Left ventricle myocardium inferior (tissue), 1 donor: Measurements from ENCODE around the gene UGT1A7. TPM values are rescaled to one million over a fixed set of nuclear protein-coding genes. Genes with fewer than 3 reads are reported as not detected.
"Not testable (repeated sequence)": the region's sequence is repeated elsewhere in the genome, so short reads cannot be mapped to it uniquely, and the experiment has no call there.

Experiments used
- DNase-seq: peaks from one replicate; pipeline ENCODE4 v3.0.0-alpha.2; 2020
- H3K27ac ChIP-seq: fragments of 200-600 bp; replicated peaks from 2 replicates; pipeline ENCODE4 v1.8.0; 2021
- H3K27me3 ChIP-seq: fragments of 200-600 bp; 2 replicates; pipeline ENCODE4 v1.8.0; 2021; ENCODE audit warnings: low read depth
- H3K36me3 ChIP-seq: fragments of 200-600 bp; 2 replicates; pipeline ENCODE4 v1.8.0; 2021
- H3K4me1 ChIP-seq: fragments of 200-600 bp; 2 replicates; pipeline ENCODE4 v1.8.0; 2021
- H3K4me3 ChIP-seq: fragments of 200-600 bp; 2 replicates; pipeline ENCODE4 v1.8.0; 2021; ENCODE audit warnings: mild to moderate bottlenecking, moderate library complexity
- H3K9me3 ChIP-seq: fragments of 200-600 bp; replicated peaks from 2 replicates; pipeline ENCODE4 v1.8.0; 2021
- CTCF ChIP-seq: fragments of 200-600 bp; IDR thresholded peaks from 2 replicates; pipeline ENCODE4 v1.8.0; 2021; ENCODE audit warnings: antibody characterized with exemption, mild to moderate bottlenecking, borderline replicate concordance
- intact Hi-C: fragments of 100-400 bp; cut with micrococcal nuclease; formaldehyde crosslinking; loops from one replicate; pipeline ENCODE4 v1.11.0; 2022
- total RNA-seq: library from RNA; stranded (reverse); fragmentation: NEBNext Ultra II Directional; extraction: Animal tissue kit (Norgen Biotek cat#: 25700); gene quantifications from one replicate; pipeline ENCODE4 v1.2.1, GENCODE V29; 2021
- donor health status: DM: no; HTN: yes; CAD: no; lungs with severe emphysema.

The UGT1A7 gene
- total RNA-seq, 1 donor from 2014 or later = not detected

- peaks cover 11% of the 10 kb centered on the region for H3K9me3 ChIP-seq
- peaks cover 49% of the 10 kb centered on the region for H3K27me3 ChIP-seq
- H3K27ac ChIP-seq = no peak overlapping the region
- H3K36me3 ChIP-seq = no peaks in the 10 kb centered on the region
- H3K4me1 ChIP-seq = no peaks in the 10 kb centered on the region
- no peak for TF ChIP-seq CTCF
- intact Hi-C loops = no loop called here
- DNase-seq = no peak
- H3K4me3 ChIP-seq = no peak overlapping the region
Measured at GRCh38 chr2:233650981-233651380, 30.7 kb upstream of the UGT1A7 start.

DNA sequence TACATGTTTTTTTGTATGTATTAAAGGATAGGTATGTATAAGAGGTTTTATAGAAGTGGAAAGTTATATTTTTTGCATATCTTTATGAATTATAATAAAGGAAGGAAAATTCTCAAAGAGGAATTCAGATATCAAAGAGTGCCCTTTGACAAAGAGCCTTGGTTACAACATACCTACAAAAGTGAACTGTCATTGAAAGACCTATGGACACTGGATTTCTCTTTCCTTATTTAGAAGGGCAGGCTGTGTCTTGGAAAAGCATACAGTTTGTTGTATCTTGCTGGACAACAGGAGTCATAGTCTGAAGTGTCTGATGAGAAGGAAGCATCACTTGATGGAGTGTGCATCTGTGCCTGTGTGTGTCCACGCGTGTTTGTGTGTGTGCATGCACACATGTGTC is 30.3 kb upstream of the UGT1A7 start:
- intact Hi-C loops = no loop called here
- H3K27ac ChIP-seq = no peak overlapping the region
- H3K36me3 ChIP-seq = no peaks in the 10 kb centered on the region
- DNase-seq = no peak
- H3K4me3 ChIP-seq = no peak overlapping the region
- TF ChIP-seq CTCF = no peak
- peaks cover 6% of the 10 kb centered on the region for H3K9me3 ChIP-seq
- H3K27me3 ChIP-seq = peaks cover 44% of the 10 kb centered on the region
- H3K4me1 ChIP-seq = no peaks in the 10 kb centered on the region

DNA sequence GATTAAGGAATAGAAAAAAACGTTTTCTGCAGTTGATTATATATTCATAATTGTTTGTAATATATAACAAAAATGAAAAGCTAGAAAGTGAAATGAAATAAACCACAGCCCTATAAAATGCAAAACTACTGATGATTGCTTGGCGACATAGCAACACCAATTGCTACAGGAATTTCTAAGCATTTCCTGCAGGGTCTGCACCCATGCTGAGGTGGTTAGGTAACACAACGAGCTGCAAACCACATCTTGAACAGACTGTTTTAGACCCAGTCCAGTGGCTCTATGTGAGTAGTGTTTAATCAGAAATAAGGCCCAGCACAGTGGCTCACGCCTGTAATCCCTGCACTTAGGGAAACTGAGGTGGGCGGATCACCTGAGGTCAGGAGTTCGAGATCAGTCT is 27.2 kb upstream of the UGT1A7 start:
- no peak overlapping the region for H3K27ac ChIP-seq
- no peak for TF ChIP-seq CTCF
- no peaks in the 10 kb centered on the region for H3K9me3 ChIP-seq
- H3K27me3 ChIP-seq = peaks cover 40% of the 10 kb centered on the region
- no peaks in the 10 kb centered on the region for H3K36me3 ChIP-seq
- intact Hi-C loops = no loop called here
- H3K4me3 ChIP-seq = no peak overlapping the region
- DNase-seq = no peak
- no peaks in the 10 kb centered on the region for H3K4me1 ChIP-seq

- Histone ChIP-seq H3K4me1 (no peaks in the 10 kb centered on the region), H3K4me3 (no peak overlapping the region), H3K27ac (no peak overlapping the region), H3K27me3 (peaks cover 34% of the 10 kb centered on the region), H3K9me3 (no peaks in the 10 kb centered on the region), H3K36me3 (no peaks in the 10 kb centered on the region)
- no peak for TF ChIP-seq CTCF
- intact Hi-C loops = no loop called here
- no peak for DNase-seq
Measured at GRCh38 chr2:233655043-233655442, 26.7 kb upstream of the UGT1A7 start.

DNA sequence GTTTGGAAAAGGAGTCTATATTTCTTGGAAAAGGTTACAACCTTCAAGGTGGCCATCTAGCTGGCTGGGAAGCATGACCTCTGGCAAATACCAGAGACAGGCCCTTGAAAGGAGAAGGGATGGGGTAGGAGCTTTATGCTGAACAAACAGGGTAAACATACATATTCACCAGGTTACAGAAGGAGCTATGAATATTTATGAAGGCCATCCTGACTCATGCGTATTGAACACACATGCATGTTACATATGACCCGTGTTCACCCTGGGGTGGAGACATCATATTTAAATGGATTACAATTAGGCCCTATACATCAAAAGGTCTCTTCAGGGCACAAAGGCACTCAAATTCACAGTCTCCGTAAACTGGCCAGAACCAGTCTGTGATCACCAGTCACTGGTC is 25.8 kb upstream of the UGT1A7 start:
- H3K27me3 ChIP-seq = peaks cover 29% of the 10 kb centered on the region
- intact Hi-C loops, DNase-seq, H3K9me3 ChIP-seq, H3K36me3 ChIP-seq, H3K27ac ChIP-seq, H3K4me3 ChIP-seq, H3K4me1 ChIP-seq: not testable (repeated sequence)

GRCh38 chr2:233656443-233656842 is 25.3 kb upstream of the UGT1A7 start:
- TF ChIP-seq CTCF = no peak
- Histone ChIP-seq H3K4me3 (no peak overlapping the region), H3K27ac (no peak overlapping the region), H3K36me3 (no peaks in the 10 kb centered on the region), H3K9me3 (no peaks in the 10 kb centered on the region), H3K4me1 (no peaks in the 10 kb centered on the region), H3K27me3 (peaks cover 24% of the 10 kb centered on the region)
- no peak for DNase-seq
- intact Hi-C loops = no loop called here
